GM18507 (cell line): ENCODE results near the gene TPPP.
"Not testable (repeated sequence)": the region's sequence is repeated elsewhere in the genome, so short reads cannot be mapped to it uniquely, and the experiment has no call there.

Experiments used
- DNase-seq: peaks from one replicate; pipeline ENCODE4 v3.0.0; 2011; ENCODE audit warnings: low read depth; ENCODE audit not compliant: insufficient read length; ENCODE audit errors: extremely low spot score
- FAIRE-seq: peaks from 2 replicates; lab custom pipeline; 2011; peaks lifted over from hg19 to GRCh38; lab: Jason Lieb, UNC

The TPPP gene

DNA sequence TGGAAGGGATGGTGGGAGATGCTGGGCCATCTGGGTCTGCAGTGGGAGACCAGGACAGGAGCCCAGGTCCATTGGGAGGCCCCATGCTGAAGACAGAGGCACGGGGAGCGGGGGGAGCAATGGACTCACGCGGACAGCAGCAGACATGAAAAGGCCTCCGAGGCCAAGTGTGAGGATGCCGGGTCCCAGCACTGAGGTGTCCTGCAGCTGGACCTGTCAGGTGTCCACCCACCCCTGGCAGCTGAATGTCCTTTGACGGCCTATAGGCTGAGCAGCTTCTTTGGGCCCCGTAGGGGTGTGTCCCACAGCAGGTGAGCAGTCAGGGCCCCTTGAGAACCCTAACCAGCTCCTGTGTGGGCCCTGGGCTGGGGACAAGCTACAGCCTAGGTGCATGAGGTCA is 3.0 kb upstream of the TPPP start:
- FAIRE-seq, DNase-seq: not testable (repeated sequence)

DNA sequence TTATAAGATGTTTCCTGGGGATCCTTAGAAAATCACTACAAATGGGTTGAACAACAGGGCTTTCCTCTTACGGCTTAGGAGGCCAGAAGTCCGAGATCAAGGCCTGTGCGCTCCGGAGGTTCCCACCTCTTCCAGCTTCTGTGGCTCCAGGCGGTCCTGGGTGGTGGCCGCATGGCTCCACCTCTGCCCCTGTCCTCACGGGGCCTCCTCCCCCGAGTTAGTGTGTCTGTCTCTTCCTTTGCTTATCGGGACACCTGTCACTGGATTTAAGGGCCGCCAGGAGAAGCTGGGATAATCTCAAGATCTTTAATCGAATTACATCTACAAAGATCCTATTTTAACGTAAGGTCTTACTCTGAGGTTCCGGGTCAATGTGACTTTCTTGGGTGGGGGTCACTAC is 2.3 kb upstream of the TPPP start:
- not testable (repeated sequence) for FAIRE-seq, DNase-seq

DNA sequence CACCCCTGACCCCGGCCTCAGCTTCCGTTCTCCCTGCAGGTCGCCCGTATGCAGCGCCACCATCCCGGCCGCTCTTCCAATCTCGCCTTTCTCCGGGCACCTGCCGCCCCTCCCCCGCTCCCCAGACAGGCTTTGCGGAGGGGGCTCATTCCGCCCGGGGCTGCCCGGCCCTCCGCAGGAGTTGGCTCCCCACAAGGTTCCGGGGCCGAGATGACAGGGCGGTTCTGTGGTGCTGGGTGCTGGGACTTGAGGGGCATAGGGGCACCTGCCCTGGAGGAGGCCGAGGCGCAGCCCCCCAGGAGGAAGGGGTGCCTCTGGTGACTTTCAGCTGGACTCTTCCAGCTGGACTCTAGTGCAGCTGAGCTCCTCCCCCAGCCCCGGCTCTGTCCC is 885 bp upstream of the TPPP start:
- DNase-seq, FAIRE-seq: not testable (repeated sequence)

DNA sequence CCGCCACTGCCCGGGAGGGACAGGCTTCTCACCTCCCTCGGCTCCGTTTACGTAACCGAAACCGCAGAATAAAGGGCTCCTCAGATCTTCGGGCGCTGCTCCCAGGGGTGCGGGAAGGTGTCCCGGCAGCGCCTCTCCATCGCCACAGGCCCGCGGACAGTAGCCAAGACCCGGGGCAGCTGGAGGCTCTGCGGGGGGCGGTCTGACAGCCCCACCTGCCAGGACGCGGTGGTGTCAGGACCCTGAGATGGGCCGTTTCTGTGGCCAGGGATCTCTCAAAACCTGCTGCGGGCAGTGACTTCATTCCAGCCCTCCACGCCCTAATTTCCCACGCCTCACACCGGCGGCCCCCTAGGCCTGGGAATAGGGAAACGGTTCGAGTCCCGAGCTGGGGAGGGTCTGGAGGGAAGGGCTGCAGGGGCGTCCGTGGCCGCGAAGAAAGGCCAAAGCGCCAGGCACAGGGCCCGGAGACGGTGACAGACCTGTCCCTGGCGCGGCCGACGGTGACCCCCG is 567 bp downstream of the TPPP start:
- not testable (repeated sequence) for FAIRE-seq, DNase-seq

DNA sequence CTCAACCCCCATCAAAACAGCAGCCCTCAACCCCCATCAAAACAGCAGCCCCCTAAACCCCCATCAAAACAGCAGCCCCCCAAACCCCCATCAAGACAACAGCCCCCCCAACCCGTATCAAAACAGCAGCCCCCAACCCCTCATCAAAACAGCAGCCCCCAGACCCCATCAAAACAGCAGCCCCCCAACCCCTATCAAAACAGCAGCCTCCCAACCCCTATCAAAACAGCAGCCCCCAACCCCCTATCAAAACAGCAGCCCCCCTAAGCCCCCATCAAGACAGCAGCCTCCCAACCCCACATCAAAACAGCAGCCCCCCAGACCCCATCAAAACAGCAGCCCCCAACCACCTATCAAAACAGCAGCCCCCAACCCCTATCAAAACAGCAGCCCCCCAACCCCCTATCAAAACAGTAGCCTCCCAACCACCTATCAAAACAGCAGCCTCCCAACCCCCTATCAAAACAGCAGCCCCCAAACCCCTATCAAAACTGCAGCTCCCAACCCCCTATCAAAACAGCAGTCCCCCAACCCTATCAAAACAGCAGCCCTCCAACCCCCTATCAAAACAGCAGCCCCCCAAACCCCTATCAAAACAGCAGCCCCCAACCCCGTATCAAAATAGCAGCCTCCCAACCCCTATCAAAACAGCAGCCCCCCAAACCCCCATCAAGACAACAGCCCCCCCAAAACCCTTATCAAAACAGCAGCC is 1.2 kb downstream of the TPPP start:
- no peak for DNase-seq
- no peak for FAIRE-seq

DNA sequence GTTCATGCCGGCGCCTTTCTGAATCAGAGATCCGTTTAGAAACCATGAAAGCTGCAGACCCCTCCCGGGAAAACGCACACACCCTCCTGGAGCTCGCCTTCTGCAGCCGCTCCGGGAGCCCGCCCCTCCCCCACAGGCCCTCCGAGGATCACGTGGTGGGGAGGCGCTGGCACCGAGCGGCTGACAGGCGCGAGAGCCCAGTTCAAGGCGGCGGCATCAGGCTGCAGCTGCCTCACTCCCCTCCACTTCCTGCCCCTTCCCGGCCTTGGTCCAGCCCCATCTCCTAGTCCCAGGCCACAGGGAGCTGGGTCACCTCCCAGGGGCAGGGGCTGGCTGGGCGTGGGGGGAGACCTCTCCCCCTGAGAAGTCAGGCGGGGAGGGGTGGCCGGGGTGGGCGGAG is 2.1 kb downstream of the TPPP start:
- DNase-seq, FAIRE-seq: not testable (repeated sequence)

DNA sequence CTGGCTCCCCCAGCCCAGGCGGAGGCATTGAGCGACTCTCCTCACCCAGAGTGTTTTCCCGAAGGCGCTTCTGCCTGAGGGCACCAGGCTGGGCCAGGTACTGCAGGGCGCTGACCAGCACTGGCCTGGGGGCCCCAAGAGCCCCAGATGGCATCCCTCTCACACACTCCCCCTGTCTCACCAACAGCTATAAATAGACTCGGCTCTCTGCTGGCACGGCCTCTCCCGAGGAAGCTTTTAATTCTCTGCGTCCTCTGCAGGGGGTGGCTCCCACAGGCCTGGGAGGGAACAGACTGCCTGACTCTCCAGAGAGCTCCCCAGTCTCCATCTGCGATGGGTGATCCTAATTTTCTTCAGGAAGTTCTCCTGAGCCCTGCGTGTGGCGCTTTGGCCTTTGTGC is 2.9 kb downstream of the TPPP start:
- not testable (repeated sequence) for FAIRE-seq, DNase-seq

DNA sequence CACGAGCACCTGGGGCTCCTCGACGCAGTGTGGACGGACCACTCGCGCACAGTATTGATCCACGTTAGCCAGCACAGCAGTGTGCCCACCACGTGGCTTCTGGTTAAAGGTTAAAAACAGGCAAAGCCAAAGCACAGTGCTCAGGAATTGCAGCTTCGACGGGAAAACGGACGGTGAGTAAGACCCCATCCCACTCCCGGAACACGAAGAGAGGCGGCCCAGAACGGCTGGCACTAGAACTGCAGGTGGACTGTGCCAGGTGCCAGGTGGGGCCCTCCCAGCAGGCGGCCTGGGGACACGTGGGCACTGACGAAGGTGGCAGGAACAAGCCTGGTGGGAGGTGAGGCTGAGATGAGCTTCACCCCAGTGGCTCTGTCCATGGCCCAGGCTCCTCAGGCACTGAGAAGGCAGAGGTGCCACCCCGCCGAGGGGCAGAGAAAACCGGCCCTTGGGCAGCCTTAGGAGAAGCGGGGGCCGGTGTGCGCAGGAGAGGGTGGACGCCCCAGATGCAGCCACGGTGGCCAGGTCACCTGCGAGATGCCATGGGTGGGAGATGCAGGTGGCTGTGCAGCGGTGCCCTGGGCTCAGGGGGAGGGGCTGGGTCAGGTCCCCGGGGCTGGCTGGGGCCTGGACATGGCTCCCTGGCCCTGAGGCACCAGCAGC is 4.7 kb downstream of the TPPP start:
- not testable (repeated sequence) for DNase-seq, FAIRE-seq

DNA sequence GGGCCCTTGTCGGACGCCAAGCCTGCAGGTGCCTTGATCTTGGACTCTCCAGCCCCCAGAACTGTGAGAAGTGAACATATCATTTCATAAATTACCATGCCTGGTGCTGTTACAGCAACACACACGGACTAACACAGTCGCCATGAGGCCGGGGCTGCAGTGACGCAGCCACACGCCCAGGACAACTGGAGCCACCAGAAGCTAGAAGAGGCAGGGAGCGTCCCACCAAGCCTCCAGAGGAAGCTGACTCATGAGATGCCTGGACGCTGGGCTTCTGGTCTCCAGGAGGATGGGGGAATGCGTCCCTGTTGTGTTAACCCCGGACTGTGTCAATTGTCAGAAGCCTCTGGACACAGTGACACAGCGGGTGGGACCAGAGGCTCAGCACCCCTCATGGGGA is 6.2 kb downstream of the TPPP start:
- FAIRE-seq, DNase-seq: not testable (repeated sequence)

DNA sequence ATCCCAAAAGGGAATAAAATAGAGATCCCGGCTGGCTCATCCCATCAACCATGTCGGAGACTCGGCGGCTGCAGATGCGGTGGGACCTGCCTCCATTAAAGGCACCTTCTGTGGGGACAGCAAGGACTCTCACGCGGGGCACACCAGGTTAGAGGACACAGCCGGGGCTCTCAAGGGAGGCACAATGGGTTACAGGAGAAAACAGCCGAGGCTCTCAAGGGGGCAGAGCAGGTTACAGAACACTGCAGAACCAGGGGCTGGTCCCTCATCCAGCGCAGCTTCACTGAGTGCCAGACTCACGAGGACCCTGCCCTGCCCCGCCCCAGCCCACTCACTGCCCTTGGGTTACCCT is 7.0 kb downstream of the TPPP start:
- DNase-seq, FAIRE-seq: not testable (repeated sequence)

DNA sequence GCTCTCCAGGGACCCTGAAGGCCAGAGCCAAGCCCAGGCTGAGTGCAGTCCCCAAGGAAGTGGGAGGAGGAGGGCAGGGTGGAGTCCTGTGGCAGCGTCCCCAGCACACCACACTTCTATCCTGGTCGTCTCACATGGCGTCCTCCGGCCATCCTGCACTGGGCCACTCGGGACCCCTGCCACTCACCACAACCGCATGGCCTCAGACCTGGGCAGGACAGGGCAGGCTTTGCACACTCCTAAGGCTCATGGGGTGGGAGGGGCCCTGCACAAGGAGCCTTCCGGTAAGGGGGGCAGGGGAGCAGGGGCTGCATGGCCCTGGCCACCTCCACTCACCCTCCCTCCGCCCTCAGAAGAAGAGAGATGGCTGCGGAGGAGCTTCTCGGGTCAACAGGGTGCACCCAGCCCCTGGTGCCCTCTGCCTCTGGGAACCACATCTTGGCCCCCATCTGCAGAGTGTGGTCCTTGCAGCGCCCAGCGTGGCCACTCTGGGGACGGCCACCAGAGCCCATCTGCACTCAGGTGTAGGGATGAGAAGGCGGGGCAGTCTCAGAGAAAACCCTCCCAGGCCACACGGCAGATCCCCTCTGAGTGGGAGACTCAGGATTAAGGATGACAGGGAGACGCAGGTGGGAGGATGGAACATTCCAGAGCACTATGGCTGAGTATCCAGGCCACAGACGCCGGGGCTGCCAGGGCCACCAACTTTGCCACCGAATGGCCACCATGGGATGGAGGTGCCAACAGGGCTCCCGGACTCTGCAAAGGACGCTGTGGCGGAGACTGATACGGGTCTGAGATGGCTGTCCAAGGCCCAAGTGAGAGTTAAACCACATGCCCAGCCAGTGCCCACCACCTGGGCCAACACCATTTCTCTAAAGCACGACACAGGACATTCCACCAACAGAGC is 7.6 kb downstream of the TPPP start:
- no peak for FAIRE-seq
- DNase-seq, result no peak

DNA sequence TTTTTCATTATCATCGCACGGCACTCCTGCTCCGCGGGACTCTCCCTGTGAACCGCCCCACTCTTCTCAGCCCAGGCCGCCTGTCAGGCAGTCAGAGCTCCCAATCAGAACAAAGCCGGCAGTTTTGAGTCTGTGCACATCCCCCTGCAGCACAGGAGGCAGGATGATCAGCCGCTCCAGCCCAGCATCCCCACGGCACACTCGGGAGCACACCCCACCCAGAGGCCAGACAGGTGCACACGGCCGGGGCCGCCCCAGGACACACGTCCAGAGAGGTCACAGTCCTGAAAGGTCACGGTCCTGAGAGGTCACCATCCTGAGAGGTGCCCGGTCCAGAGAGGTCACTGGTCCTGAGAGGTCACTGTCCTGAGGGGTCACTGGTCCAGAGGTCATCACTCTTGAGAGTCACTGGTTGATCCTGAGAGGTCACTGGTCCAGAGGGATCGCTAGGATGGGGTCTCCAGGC is 8.4 kb downstream of the TPPP start:
- FAIRE-seq (no peak), DNase-seq (no peak)

DNA sequence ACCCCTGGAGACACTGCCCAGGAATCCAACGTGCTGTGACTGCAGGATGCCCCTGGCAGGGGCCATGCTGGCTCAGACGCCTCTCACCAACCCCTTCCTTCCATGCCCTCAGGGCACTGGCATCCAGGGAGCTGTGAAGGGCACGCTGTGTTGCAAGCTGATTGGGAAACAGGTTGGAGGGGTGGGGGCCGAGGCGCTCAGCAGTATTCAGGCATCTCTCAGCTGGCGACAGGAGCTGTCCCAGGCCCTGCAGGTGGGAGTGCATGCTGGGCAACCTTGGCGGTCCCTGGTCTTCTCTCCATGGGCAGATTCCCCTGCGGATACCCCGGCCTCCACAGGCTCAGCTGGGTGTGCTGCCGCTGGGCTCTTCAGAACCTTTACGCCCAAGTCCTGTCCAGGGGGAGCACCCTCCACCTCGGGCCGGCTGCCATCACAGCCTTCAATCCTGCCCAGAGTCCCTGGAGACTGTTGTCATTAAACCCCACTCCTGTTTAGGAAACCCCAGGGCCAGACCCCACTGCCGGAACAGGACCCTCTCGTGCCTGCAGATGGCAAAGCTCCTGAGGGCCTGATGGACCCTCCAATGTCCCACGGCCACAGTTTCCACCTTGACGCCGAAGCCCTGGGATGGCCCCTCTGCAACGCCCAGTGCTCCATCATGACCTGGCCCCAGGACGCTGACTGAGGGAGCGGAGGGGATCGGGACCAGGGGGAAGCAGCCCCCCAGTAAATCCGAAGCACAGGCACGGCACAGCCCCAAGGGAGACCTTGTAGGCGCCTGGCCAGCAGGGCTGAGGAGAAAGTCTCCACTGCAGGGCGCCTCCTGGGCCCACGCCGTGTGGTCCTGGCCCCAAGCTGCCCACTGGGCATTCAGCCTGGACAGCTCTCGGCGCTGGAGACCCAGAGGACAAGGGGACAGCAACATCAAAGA is 9.3 kb downstream of the TPPP start:
- no peak for DNase-seq
- no peak for FAIRE-seq

DNA sequence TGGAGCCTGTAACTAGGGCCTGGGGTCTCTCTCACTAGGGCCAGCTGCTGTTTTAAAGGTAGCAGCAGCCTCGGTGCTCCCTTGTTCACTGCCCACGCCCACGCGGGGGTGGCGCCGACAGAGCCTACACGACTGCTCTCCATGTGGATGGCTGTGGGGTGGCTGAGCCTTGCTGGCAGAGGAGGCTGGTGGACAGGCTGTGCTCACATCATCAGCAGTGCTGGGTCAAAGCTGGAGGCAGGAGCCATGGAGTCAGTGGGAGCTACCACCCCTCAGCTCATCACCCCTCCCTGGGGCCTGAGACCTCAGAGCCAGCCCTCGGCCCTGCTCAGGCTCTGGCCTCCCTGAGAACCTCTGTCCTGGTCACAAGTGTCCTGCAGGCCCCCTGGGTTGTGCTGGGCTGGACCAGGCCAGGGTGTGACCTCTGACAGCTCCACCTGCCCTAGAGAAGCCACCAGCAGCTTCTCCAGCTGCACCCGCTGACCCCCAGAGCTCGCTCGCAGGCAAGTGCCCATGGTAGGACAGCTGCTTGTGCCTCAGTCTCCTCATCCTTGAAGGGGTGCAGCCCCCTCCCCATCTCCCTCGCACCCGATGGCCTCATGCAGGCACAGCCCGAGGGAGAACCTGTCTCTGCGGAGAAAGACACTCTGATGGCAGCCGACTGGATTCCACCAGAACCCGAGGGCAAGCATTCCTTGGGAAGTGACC is 10.3 kb downstream of the TPPP start:
- not testable (repeated sequence) for DNase-seq, FAIRE-seq

DNA sequence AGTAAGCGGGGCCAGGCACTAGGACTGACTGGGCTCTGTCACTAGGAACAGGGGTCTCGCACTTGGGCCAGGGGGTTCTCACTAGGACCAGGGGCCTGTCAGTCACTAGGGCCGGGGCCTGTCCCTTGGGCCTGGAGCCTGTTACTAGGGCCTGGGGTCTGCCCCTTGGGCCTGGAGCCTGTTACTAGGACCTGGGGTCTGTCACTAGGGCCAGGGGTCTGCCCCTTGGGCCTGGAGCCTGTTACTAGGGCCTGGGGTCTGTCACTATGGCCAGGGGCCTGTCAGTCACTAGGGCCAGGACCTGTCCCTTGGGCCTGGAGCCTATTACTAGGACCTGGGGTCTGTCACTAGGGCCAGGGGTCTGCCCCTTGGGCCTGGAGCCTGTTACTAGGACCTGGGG is 10.9 kb downstream of the TPPP start:
- DNase-seq, FAIRE-seq: not testable (repeated sequence)

DNA sequence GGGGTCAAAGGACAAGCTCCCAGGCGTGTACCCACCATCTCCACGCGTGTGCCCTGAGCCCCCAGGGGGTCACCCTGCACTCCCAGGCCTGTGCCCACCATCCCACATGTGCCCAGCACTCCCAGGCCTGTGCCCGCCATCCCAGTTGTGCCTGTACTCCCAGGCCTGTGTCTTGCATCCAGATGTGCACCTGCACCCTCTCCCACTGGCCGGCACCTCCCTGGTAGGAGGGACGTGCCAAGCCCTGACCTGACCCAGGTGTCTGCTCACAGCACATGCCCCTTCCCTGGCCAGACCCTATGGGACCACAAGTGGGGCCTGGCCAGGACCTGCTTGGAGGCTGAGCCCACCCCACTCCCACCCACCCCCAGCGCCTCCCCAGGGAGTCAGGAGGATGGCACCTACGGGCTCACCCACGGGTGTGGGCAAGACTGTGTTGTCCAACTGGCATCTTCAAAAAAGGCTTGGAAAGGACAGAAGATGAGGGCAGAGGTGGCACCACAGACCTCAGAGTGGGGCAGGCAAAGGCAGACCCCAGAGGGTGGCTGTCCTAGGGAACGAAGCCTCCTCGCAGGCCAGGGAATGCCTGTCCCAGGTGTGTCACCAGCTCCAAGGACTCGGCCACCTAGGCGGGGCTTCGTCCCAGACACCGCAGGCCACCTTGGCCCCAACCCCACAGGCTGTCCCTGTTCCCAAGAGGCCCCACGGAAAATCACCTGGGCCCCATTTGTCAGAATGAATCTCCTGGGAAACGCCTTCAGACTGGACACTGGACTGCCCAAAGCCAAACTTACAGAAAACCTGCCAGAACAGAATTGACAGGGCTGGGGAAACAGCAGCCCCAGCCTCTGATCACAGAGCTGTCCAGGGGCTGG is 11.6 kb downstream of the TPPP start:
- not testable (repeated sequence) for FAIRE-seq, DNase-seq

DNA sequence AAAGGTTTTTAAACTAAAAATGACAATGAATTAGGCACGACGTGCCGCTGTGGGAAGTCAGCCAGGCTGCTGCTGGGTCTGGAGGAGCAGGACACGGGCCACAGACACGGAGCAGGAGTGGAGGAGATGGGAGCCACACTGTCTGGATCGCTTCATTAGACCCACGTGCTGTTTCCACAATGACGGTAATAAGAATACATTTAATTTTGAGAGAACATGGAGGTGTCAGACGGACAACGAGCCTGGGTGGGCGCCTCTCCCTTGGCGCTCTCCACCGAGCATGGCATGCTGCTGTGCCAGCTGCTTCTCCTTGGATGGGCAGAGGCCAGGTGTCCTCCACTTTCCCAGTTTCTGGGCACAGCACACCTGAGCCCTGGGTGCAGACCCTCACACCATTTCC is 12.3 kb downstream of the TPPP start:
- not testable (repeated sequence) for FAIRE-seq

More for the DNA sequence above, 12.3 kb downstream of the TPPP start:
- DNase-seq, result not testable (repeated sequence)
